Measurements from ENCODE around the gene CLCC1.

The CLCC1 gene

GRCh38 chr1:108976658-108977057 lies 13.4 kb upstream of the CLCC1 start:
- Histone ChIP-seq H3K4me2 (ENCODE audit: low read length) (no peak overlapping the region), H3F3A (ENCODE audit: insufficient read depth, low read length) (no peaks in the 10 kb centered on the region), H3K79me2 (ENCODE audit: insufficient read depth, low read length) (no peaks in the 10 kb centered on the region), H3K9me3 (ENCODE audit: low read length) (no peaks in the 10 kb centered on the region), H3K9me2 (ENCODE audit: low read depth, low read length) (no peaks in the 10 kb centered on the region), H3K4me3 (ENCODE audit: low read depth, low read length, poor library complexity, severe bottlenecking) (no peak overlapping the region), H2AFZ (ENCODE audit: low read length) (no peak overlapping the region), H4K20me1 (ENCODE audit: insufficient read depth, low read length) (no peaks in the 10 kb centered on the region), H3K27ac (ENCODE audit: low read depth, low read length, poor library complexity, severe bottlenecking) (no peak overlapping the region), H3K4me1 (ENCODE audit: insufficient read depth, low read length, severe bottlenecking) (no peaks in the 10 kb centered on the region), H3K9ac (ENCODE audit: low read length) (no peak overlapping the region), H3K27me3 (ENCODE audit: insufficient read depth, low read length) (no peaks in the 10 kb centered on the region), H3K36me3 (ENCODE audit: insufficient read depth, low read length) (peaks cover 7% of the 10 kb centered on the region; the same call in 1 of the 2 replicates)
- TF ChIP-seq EZH2 (IDR thresholded peaks at IDR 0.05; ENCODE audit: borderline replicate concordance, low read length) (no peak), CTCF (IDR thresholded peaks at IDR 0.05; ENCODE audit: low read length) (no peak)

- H3K9ac ChIP-seq (ENCODE audit: low read length) = no peak overlapping the region
- no peak overlapping the region for H2AFZ ChIP-seq (ENCODE audit: low read length)
- peaks cover 16% of the 10 kb centered on the region for H3K36me3 ChIP-seq (ENCODE audit: insufficient read depth, low read length)
- H3K27me3 ChIP-seq (ENCODE audit: insufficient read depth, low read length) = no peaks in the 10 kb centered on the region
- no peak overlapping the region for H3K27ac ChIP-seq (ENCODE audit: low read depth, low read length, poor library complexity, severe bottlenecking)
- H3K4me3 ChIP-seq (ENCODE audit: low read depth, low read length, poor library complexity, severe bottlenecking) = no peak overlapping the region
- H3K4me2 ChIP-seq (ENCODE audit: low read length) = no peak overlapping the region
- H4K20me1 ChIP-seq (ENCODE audit: insufficient read depth, low read length) = no peaks in the 10 kb centered on the region
- H3K9me3 ChIP-seq (ENCODE audit: low read length) = no peaks in the 10 kb centered on the region
- no peaks in the 10 kb centered on the region for H3K79me2 ChIP-seq (ENCODE audit: insufficient read depth, low read length)
- TF ChIP-seq CTCF (IDR thresholded peaks at IDR 0.05; ENCODE audit: low read length) (no peak), EZH2 (IDR thresholded peaks at IDR 0.05; ENCODE audit: borderline replicate concordance, low read length) (no peak)
- no peaks in the 10 kb centered on the region for H3K9me2 ChIP-seq (ENCODE audit: low read depth, low read length)
- H3F3A ChIP-seq (ENCODE audit: insufficient read depth, low read length) = no peaks in the 10 kb centered on the region
- H3K4me1 ChIP-seq (ENCODE audit: insufficient read depth, low read length, severe bottlenecking) = no peaks in the 10 kb centered on the region
Observed at GRCh38 chr1:108972951-108973350, 9.7 kb upstream of the CLCC1 start.

- Histone ChIP-seq H3K9me3 (ENCODE audit: low read length) (no peaks in the 10 kb centered on the region), H4K20me1 (ENCODE audit: insufficient read depth, low read length) (no peaks in the 10 kb centered on the region), H3K36me3 (ENCODE audit: insufficient read depth, low read length) (peaks cover 13% of the 10 kb centered on the region), H3F3A (ENCODE audit: insufficient read depth, low read length) (no peaks in the 10 kb centered on the region), H3K4me1 (ENCODE audit: insufficient read depth, low read length, severe bottlenecking) (peaks cover under 1% of the 10 kb centered on the region), H3K4me2 (ENCODE audit: low read length) (no peak overlapping the region), H3K9me2 (ENCODE audit: low read depth, low read length) (no peaks in the 10 kb centered on the region), H3K79me2 (ENCODE audit: insufficient read depth, low read length) (no peaks in the 10 kb centered on the region), H3K27me3 (ENCODE audit: insufficient read depth, low read length) (no peaks in the 10 kb centered on the region), H3K4me3 (ENCODE audit: low read depth, low read length, poor library complexity, severe bottlenecking) (no peak overlapping the region), H2AFZ (ENCODE audit: low read length) (no peak overlapping the region), H3K9ac (ENCODE audit: low read length) (no peak overlapping the region), H3K27ac (ENCODE audit: low read depth, low read length, poor library complexity, severe bottlenecking) (no peak overlapping the region)
- no peak for TF ChIP-seq CTCF (IDR thresholded peaks at IDR 0.05; ENCODE audit: low read length)
- TF ChIP-seq EZH2 (IDR thresholded peaks at IDR 0.05; ENCODE audit: borderline replicate concordance, low read length) = no peak
Observed at GRCh38 chr1:108969346-108969745, 6.1 kb upstream of the CLCC1 start.
